AG08395 (cell line): ENCODE data around the gene DHX29.
"Not testable (repeated sequence)": the region's sequence is repeated elsewhere in the genome, so short reads cannot be mapped to it uniquely, and the experiment has no call there.

Experiments used
- DNase-seq: peaks from one replicate; pipeline ENCODE4 v3.0.0; 2012; ENCODE audit warnings: mixed read lengths, low spot score

DHX29 gene, protein sequence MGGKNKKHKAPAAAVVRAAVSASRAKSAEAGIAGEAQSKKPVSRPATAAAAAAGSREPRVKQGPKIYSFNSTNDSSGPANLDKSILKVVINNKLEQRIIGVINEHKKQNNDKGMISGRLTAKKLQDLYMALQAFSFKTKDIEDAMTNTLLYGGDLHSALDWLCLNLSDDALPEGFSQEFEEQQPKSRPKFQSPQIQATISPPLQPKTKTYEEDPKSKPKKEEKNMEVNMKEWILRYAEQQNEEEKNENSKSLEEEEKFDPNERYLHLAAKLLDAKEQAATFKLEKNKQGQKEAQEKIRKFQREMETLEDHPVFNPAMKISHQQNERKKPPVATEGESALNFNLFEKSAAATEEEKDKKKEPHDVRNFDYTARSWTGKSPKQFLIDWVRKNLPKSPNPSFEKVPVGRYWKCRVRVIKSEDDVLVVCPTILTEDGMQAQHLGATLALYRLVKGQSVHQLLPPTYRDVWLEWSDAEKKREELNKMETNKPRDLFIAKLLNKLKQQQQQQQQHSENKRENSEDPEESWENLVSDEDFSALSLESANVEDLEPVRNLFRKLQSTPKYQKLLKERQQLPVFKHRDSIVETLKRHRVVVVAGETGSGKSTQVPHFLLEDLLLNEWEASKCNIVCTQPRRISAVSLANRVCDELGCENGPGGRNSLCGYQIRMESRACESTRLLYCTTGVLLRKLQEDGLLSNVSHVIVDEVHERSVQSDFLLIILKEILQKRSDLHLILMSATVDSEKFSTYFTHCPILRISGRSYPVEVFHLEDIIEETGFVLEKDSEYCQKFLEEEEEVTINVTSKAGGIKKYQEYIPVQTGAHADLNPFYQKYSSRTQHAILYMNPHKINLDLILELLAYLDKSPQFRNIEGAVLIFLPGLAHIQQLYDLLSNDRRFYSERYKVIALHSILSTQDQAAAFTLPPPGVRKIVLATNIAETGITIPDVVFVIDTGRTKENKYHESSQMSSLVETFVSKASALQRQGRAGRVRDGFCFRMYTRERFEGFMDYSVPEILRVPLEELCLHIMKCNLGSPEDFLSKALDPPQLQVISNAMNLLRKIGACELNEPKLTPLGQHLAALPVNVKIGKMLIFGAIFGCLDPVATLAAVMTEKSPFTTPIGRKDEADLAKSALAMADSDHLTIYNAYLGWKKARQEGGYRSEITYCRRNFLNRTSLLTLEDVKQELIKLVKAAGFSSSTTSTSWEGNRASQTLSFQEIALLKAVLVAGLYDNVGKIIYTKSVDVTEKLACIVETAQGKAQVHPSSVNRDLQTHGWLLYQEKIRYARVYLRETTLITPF (N-terminal part only)

DNA sequence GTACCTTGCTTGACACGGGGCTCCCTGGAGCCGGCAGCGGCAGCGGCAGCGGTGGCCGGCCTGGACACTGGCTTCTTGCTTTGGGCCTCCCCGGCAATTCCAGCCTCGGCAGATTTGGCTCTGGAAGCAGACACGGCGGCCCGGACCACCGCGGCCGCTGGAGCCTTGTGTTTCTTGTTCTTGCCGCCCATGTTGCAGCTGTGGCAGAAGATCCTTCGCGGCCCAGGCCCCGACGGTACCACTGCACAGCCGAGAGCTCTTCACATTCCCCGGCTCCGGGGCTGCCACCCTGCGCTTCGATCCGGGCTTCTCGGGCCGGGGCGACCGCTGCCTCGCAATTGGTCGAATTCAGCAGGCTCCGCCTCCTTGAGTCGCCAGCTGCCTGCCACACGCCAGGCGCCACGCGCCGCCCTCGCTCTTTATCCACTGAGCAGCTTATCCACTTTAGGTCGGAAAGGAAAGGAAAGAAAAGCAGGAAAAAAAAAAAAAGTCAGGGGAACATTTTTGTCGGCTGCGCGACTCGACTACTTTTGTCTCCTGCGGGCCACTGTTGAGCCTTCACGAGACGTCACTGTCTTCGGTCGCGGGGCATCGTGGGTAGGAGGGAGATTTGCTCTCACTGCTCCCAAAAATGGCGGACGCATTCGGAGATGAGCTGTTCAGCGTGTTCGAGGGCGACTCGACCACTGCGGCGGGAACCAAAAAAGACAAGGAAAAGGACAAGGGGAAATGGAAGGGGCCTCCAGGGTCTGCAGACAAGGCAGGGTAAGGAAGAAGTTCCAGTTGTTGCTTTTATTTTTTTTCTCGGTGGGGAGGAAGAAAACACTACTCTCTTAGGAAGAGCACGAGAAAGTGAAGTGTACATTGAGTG, at the start of gene DHX29, which contains the start of gene MTREX:
TSS of gene DHX29 (minus strand) at position 312 of the 871 bp plus-strand sequence. CDS start at position 191, 121 bp downstream.
TSS of gene MTREX (plus strand) at position 607 of the 871 bp plus-strand sequence. CDS start at position 632, 25 bp downstream.
- peak; percentile 92 for DNase-seq

DNA sequence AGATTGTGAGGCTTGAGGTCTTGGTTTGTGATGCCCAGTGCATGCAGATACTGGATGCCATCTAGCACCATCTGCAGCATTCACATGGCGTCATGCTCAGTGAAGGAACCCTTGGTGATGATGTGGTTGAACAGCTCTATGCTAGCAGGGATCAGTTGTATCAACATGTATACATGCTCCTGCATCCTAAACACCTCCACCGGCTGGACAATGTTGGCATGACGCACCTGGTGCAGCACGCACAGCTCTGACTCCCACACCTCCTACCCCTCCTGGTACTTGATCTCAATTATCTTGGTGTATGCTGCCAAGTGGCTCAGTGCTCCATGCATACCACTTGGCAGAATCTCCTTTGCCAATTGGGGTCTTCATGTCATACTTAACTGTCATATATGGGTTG, 49.4 kb upstream of the DHX29 start:
- DNase-seq = no peak

DNA sequence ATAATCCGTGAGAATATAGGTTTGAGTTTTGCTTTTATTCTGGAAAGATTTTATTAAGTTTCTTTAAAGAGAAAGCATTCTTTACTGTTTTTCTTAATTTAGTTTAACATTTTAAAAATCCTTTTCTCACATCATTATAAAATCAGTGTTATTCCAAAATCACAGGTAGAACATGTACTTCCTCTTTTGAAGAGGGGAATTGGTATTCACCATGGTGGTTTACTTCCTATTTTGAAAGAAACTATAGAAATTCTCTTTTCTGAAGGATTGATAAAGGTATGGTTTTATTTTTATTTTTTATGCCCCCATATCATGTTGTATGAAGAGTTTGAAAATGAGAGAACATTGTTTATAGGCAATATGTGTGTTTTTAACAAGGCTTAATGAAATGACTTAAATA, 43.3 kb upstream of the DHX29 start:
- no peak for DNase-seq

DNA sequence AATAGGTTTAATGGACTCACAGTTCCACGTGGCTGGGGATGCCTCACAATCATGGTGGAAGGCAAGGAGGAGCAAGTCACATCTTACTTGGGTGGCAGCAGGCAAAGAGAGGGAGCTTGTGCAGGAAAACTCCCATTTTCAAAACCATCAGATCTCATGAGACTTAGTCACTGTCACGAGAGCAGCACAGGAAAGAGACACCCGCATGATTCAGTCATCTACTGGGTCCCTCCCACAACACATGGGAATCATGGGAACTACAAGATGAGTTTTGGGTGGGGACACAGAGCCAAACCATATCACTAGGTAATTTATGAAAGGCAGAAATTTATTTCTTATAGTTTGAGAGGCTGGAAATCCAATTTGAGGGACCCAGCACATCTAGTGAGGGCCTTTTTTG, 40.3 kb upstream of the DHX29 start:
- no peak for DNase-seq

DNA sequence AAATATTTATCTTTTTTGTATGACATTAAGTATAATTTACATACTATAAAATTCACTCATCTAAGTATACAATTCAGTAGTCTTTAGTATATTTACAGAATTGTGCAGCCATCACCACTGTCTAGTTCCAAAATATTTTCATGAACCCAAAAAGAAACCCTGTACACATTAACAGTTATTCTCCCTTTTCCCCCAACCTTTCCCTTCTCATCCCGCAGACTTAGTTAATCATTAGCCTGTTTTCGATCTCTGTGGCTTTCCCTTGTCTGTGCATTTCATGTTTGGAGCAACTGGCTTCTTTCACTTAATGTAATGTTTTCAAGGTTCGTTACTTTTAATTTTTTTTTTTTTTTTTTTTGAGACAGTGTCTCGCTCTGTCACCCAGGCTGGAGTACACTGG, 37.8 kb upstream of the DHX29 start:
- no peak for DNase-seq

DNA sequence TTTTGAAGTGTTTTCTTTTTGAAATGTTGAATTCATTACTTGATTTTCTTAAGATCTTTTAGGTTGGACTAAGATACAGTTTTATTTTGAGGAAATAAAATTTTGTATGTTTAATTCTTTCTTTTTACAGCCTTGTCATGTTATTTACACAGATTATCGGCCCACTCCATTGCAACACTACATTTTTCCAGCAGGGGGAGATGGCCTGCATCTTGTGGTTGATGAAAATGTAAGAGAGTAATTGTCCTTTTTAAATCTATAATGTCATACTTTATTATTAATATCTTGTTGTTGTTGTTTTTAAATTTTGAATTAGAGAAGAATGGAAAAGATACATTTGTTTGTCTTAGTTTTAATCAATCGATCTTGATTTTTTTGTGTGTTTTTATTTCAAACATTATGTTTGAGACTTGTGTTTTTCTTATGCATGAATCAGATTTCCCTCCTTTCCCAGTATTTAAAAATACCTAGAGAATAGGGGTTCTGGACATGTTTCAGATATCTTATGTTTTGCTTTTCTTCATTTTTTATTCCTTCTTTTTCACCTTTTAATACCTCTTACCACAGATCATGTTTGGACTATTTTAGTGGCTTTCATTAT, 37.0 kb upstream of the DHX29 start:
- DNase-seq = peak; percentile 54

DNA sequence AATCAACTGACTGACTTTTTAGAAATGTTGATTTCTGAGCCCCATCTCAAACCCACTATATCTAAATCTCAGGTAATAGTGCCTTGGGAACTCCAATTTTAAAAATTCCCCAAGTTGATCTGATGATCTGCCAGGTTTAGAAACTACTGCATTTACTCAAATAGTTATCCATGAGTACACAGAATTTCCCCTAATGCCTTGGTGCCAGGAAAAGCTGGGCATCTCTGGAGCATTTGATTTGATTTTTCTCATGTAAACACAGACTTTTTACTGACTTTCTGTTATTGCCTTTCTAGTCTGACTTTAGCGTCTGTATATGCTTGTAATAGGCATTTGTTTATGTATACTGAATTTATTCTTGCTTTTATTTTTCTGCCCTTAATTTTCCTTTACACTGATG, 36.1 kb upstream of the DHX29 start:
- no peak for DNase-seq

DNA sequence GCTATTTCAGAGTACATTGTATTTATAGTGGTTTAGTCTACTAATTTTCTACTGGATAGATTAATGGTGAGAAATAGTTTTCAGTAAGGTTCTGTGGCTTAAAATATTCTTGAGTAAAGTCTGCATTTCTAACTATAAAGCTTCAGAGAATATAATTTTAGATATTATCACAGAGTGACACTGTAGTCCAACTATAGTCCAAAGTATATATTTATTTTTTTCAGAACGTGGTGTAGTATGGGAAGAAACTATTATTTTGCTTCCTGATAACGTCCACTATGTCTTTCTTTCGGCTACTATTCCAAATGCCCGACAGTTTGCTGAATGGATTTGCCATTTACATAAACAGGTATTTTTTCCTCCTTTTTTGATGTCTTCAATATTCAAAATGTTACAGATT, 35.6 kb upstream of the DHX29 start:
- DNase-seq = no peak

DNA sequence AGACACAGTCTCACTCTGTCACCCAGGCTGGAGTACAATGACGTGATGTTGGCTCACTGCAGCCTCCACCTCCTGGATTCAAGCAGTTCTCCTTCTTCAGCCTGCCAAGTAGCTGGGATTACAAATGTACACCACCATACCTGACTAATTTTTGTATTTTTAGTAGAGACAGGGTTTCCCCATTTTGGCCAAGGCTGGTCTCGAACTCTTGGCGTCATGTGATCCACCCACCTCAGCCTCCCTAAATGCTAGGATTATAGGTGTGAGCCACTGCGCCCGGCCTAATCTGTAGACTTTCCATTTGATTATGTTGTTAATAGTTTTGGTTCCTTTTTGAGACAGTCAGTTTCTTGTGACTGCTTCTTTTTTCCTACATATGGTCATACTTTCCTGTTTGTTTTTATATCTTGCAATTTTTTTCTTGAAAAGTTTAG, 31.3 kb upstream of the DHX29 start:
- no peak for DNase-seq

DNA sequence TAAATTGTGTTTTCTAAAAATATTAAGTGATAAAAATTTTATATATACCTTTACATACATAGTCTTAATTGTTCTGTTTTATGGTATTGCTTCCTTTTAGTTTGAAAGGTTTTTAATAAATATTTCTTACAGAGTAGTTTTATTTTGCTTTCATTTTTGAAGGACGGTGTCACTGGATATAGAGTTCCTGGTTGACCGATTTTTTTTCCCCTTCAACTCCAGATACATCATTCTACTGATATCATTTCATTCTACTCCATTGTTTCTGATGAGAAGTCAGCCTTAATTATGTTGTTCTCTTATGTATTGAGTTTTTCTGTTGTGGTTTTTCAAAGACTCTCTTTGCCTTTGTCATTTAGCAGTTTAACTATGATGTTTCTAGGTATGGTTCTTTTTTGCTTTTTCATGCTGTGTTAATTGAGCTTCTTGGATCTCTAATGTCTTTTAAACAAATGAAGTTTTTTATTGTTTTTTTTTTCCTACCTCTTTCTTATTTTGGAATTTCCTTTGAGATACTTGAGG, 30.7 kb upstream of the DHX29 start:
- no peak for DNase-seq

DNA sequence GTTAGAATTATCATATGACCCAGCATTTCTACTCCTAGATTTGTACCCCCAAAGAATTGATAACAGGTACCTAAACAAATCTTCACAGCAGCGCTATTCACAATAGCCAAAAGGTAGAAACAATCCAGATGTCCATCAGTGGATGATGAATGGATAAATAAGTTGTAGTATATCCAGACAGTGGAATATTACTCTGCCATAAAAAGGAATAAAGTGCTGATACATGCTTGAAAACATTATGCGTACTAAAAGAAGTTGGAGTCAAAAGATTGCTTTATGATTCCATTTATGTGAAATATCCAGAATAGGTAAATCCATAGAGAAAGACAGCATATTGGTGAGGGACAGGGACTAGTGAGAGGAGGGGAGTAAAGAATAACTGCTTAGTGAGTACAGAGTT, 26.3 kb upstream of the DHX29 start:
- no peak for DNase-seq

DNA sequence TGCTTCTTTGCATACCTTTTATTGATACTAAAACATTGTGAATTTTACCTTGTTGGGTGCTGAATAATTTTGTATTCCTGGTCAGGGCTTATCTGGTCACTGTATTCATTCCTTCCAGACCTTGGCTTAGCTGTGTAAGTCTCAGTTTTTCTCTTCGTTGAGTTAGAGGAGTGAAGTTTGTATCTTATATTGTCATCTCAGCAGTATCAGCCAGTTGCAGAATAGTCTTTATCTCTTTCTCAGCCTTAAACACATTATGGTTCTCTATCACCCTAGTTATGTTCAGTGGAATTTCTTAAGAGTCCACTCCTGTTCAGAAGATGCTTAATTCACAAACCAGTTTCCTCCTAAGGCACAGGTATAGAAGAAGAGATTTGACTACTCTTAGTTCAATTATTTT, 25.5 kb upstream of the DHX29 start:
- no peak for DNase-seq

DNA sequence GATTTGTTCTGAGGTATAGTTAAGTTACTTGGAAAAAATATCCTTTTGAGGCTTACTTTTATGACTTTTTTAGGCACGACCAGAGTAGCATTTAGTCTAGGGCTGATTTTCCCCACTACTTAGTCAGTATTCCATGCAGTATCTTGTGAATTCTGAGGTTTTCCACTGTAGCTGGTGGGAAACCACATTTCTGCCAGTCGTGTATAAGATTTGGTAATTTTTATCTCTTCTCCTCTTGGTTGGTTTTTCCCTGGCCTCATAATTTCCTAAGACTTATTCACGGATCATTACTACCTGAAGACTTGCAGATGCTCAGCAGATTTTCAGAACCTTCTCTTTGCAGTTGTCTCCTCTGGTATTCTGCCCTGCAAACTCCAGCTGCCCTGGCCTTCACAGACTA, 23.8 kb upstream of the DHX29 start:
- no peak for DNase-seq

DNA sequence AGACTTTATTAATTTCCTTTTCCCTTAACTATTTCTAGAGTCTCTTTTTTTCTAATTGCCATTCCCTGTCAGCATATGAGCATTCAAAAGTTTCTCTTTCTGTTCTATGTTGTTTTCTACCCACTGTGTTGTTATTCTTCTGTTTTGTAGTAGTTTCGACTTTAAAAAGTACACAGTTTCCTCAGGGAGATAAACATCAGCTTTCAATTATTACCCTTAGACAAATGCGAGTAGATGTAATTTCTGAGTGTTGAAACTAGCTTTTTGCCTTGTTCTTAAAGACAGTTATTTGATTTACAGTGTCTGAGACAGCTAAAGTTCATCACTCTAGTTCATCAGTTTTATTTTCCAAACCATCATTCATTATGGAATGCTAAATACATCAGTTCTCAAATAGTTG, 19.8 kb upstream of the DHX29 start:
- no peak for DNase-seq

DNA sequence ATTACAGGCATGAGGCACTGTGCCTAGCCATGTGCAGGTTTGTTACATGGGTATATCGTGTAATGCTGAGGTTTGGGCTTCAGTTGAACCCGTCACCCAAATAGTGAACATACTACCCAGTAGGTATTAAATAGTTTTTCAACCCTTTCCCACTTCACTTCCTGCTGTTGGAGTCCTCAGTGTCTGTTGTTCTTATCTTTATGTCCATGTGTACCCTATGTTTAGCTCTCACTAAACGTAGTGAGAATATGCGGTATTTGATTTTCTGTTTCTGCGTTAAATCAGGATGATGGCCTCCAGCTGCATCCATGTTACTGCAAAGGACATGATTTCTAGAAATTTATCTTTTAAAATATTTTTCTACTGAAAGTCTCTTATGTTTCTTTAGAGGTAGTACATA, 18.1 kb upstream of the DHX29 start:
- no peak for DNase-seq

DNA sequence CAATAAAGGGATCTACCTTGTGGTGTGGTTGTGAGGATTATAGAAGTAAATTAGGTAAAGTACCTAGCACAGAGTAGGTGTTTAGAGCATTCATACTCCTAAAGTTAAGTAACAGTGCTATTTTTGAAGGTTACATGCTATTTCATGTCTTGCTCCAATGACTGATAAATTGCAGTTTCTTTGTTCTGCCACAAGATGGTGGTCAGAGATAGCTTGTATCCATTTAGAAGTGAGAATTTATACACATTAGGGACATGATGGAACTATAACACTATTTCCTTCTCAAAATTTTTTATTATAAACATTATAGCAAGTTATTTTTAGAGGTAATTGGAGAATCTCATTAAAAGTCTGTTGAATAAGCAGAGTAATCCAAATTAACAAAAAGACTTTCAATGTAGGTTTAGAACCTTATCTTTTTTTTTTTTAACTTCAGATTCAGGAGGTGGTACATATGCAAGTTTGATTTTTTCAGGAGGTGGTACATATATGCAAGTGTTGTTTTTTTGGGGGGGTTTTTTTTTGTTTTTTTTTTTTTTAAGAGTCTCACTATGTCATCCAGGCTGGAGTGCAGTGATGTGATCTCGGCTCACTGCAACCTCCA, 17.4 kb upstream of the DHX29 start:
- DNase-seq = peak; percentile 50

DNA sequence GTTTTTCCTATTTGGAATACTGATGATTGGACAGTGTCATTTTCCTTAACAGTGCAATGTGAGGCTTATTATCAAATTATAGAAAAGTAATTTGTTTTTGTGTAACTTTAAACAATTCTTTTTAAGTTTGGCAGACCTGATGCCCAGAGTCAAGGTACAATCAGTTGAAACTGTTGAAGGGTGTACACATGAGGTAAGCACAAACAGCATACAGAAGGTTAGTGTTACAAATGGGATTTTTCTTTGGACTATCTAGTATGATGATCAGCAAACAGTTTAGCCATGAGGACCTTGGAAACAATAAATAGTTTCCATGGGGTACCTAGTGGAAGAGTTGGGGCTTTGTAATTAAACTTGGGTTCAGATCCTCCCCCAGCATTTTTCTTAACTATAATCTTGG, 16.5 kb upstream of the DHX29 start:
- DNase-seq = no peak

DNA sequence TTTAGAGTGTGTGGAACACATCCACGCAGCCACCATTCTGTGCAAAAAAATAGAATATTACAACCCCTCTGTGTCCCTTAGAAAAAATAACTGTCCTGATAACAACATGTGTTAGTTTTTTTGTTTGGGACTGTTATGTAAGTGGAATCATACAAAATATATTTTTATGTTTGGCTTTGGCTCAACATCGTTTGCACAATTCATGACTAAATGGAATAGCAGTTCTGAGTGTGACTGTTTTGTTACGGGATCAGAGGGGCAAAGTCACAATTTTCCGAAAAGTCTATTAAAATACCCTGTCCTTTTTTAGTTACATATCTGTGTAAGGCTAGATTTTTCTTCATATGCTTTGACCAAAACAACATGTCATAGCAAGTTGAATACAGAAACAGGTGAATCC, 13.1 kb upstream of the DHX29 start:
- no peak for DNase-seq

DNA sequence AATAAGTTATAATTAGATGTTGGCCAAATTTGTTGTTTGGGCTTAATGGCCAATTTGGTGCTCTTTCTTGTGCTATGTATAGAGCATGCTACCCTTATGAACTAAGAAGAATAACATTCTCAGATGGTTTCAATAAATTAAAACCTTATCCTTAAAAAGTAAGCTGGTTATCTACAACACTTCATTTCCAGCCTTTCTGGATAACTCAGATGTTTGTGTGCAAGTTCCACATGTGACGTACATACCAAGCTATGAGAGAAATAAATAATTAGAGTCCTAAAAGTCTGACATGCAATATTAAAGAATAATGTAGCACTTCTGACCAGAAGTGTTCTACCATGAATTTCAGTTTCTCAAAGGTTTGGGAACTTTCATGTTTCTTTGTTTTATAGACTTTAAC, 12.0 kb upstream of the DHX29 start:
- DNase-seq = no peak

DNA sequence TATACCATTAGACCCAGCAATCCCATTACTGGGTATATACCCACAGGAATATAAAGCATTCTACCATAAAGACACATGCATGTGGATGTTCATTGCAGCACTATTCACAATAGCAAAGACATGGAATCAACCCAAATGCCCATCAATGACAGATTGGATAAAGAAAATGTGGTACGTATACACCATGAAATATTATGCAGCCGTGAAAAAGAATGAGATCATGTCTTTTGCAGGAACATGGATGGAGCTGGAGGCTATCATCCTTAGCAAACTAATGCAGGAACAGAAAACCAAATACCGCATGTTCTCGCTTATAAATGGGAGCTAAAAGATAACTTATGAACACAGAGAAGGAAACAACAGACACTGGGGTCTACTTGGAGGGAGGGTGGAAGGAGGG, 10.7 kb upstream of the DHX29 start:
- not testable (repeated sequence) for DNase-seq
